ENCODE data around the gene NEK2.

Gene NEK2

DNA sequence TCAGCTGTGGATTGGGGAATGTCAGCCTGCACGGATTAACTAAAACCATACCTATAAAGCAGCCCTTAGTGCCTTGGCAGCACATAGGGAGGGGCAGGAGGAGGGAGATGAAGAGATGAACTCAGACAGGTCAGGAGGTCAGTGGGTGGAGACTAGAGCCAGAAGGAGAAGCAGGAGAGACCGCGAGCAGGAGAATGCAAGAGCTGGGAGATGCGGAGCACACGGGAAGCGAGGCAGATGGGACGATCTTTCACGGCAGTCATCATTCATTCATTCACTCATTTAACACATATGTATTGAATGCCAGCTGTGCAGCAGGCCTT is 41.9 kb downstream of the NEK2 start:
- TF ChIP-seq GATA2 (IDR thresholded peaks at IDR 0.05; ENCODE audit: low read depth, low read length) (no peak), GATA3 (IDR thresholded peaks at IDR 0.05; ENCODE audit: low read depth, low read length) (no peak)

DNA sequence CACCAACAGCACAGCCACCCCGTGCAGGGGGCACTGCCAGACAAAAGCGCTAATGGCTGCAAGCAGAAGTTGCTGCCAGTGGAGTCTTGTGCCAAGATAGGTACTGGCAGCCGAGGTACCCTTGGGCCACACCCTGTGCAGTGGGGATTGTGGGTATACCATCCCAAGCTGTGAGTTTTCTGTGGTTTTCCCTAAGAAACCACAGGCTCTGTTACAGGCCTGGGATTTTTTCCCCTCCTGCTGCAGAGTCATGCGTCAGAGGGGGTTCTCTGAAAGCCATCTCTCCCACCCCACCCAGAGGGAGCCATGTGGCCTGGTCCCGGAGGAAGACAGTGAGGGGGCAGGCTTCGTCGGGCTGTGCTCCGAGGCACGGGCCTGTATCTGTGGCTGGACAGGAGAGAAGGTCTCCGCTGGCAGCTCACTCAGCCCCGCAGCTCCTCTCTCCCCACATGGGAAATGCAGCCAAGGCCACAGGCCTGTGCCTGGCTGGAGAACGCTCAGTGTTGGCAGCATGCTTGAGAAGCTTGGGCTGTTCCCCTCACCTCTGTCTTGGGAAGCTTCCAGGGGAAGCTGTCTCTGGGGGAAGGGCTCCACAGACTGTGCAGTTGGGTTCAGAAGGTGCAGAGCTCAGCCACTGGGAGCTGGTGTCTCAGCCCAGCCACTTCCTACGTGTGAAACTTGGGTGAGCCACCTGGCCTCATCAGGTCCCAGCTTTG is 42.5 kb downstream of the NEK2 start:
- TF ChIP-seq GATA2 (IDR thresholded peaks at IDR 0.05; ENCODE audit: low read depth, low read length), result no peak

- TF ChIP-seq GATA2 (IDR thresholded peaks at IDR 0.05; ENCODE audit: low read depth, low read length), result no peak
- TF ChIP-seq GATA3 (IDR thresholded peaks at IDR 0.05; ENCODE audit: low read depth, low read length), result no peak
Observed at GRCh38 chr1:211632117-211632807, 43.2 kb downstream of the NEK2 start.

- TF ChIP-seq GATA3 (IDR thresholded peaks at IDR 0.05; ENCODE audit: low read depth, low read length), result no peak
- TF ChIP-seq GATA2 (IDR thresholded peaks at IDR 0.05; ENCODE audit: low read depth, low read length), result no peak
Observed at GRCh38 chr1:211631168-211631567, 44.3 kb downstream of the NEK2 start.

DNA sequence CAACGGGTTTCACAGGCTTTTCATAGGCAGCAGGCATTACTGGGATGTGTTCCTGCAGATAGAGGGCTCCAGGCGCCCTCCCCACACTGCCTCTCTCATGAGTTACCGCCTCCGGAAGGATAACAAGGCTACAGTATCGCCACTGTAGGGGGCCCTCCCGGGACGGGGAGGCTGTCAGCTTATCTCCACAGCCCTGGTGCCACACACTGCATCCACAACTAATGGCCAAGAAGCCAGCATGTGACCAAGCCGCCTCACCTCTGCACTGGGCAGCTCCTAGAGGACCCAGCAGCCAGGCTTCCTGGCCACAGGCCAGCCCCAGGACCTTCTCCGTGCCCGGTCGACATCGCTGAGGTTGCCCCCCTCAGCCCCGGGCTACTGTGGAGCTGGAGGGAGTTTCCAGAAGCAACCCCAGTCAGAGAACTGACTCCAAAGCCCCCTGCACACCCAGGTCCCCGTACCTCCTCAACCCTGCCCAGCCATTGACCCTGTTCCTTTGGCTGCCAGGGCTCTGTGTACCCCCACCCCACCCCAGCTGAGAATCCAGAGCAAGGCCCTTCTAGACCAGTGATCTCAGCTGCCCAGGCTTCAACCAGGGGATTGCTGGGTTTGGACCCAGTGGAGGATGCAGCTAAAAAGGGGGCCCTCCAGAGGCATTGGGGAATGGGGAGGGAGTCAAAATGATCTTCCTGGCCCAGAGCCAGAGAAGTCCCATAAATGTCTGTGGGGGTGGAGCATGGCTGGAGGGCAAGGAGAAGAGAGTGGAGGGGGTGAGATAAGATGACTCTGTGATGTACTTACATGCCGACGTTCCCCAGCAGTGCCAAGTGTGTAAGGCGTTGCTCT is 45.0 kb downstream of the NEK2 start:
- TF ChIP-seq GATA3 (IDR thresholded peaks at IDR 0.05; ENCODE audit: low read depth, low read length) (no peak), GATA2 (IDR thresholded peaks at IDR 0.05; ENCODE audit: low read depth, low read length) (no peak)

DNA sequence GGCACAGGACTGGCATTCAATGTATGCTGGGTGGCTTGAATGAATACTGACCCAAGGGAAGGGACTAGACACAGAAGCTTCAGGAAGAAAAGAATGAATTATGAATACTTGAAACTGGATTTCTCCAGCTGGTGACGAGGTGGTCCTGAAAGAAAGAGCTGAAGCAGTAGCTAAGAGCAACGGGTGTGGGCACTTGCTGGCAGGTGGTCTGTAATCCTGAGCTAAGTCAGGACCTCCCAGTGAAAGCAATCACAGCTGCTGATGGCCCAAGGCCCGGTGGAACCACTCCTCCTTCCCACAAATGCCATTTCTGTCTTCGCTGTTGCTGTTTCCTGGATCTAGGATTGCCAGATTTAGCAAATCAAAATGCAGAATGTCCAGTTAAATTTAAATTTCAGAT is 47.0 kb downstream of the NEK2 start:
- no peak for TF ChIP-seq GATA3 (IDR thresholded peaks at IDR 0.05; ENCODE audit: low read depth, low read length)
- no peak for TF ChIP-seq GATA2 (IDR thresholded peaks at IDR 0.05; ENCODE audit: low read depth, low read length)

DNA sequence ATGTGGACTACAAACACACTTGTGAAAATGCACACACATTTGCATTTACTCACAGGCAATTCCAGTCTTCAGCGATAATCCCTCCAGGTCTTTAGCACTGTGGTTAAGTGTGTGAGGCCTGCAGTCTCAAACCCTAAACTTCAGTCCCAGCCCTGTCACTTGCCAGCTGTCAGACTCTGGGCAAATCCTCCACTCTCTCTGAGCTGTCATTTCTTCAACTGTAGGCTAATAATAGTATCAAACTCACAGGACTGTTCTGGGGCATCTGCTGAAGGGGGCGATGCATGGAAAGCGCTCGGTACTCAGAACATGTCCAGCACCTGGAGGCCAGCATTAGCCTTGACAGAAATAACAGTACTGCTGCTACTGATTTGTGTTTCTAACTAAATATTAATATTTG is 48.2 kb downstream of the NEK2 start:
- TF ChIP-seq GATA2 (IDR thresholded peaks at IDR 0.05; ENCODE audit: low read depth, low read length), result no peak
- no peak for TF ChIP-seq GATA3 (IDR thresholded peaks at IDR 0.05; ENCODE audit: low read depth, low read length)

DNA sequence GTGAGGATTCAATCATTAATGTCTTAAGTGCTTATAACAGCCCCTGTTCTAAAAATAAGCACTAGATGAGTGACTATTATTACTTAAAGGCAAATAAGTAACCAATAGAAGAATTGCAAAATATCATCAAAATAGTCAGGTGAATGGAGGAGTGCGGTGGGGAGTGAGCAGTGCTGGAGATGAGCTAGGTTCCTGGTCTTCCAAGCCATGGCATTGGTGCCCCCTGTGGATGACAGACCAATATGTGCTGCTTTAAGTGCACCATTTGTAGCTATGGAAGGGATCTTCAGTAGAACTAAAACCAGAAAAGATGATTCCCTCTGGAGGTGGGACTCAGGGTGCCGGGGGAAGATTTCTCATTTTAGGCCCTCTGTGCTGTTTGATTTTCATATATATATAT is 50.4 kb downstream of the NEK2 start:
- no peak for TF ChIP-seq GATA3 (IDR thresholded peaks at IDR 0.05; ENCODE audit: low read depth, low read length)
- TF ChIP-seq GATA2 (IDR thresholded peaks at IDR 0.05; ENCODE audit: low read depth, low read length), result no peak

GRCh38 chr1:211623515-211623914 is 51.9 kb downstream of the NEK2 start:
- TF ChIP-seq GATA2 (IDR thresholded peaks at IDR 0.05; ENCODE audit: low read depth, low read length) (no peak), GATA3 (IDR thresholded peaks at IDR 0.05; ENCODE audit: low read depth, low read length) (no peak)

GRCh38 chr1:211621447-211622198 is 53.8 kb downstream of the NEK2 start:
- TF ChIP-seq GATA3 (IDR thresholded peaks at IDR 0.05; ENCODE audit: low read depth, low read length), result no peak
- no peak for TF ChIP-seq GATA2 (IDR thresholded peaks at IDR 0.05; ENCODE audit: low read depth, low read length)

GRCh38 chr1:211620097-211620496 is 55.3 kb downstream of the NEK2 start:
- TF ChIP-seq GATA2 (IDR thresholded peaks at IDR 0.05; ENCODE audit: low read depth, low read length) (no peak), GATA3 (IDR thresholded peaks at IDR 0.05; ENCODE audit: low read depth, low read length) (no peak)

- TF ChIP-seq GATA2 (IDR thresholded peaks at IDR 0.05; ENCODE audit: low read depth, low read length) (no peak), GATA3 (IDR thresholded peaks at IDR 0.05; ENCODE audit: low read depth, low read length) (no peak)
Observed at GRCh38 chr1:211619033-211619996, 56.1 kb downstream of the NEK2 start.

DNA sequence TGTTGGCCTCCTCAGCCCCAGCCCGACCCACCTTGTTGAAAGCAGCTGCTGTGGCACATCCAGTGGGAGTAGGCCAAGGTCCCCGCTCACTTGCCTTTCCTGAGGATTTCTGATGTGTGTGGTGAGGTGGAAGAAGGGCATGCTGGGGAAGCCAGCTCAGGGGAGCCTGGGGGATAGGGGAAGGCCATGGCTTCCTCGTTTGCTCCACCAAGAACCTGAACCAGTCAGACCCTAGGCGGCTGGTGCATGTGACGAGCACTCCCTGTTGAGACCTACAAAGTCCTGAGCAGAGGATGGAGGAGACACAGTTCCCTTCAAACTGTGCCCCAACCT is 58.5 kb downstream of the NEK2 start:
- no peak for TF ChIP-seq GATA3 (IDR thresholded peaks at IDR 0.05; ENCODE audit: low read depth, low read length)
- TF ChIP-seq GATA2 (IDR thresholded peaks at IDR 0.05; ENCODE audit: low read depth, low read length), result no peak
